ENCODE results near the gene POLR2L.

The POLR2L gene

GRCh38 chr11:837189-837989, 4.9 kb downstream of the POLR2L start:
- DNase-seq, result no peak

GRCh38 chr11:836700-837099, 5.6 kb downstream of the POLR2L start:
- DNase-seq, result no peak

- DNase-seq, result no peak
Observed at GRCh38 chr11:836274-836673, 6.1 kb downstream of the POLR2L start.

- DNase-seq, result no peak
Observed at GRCh38 chr11:834371-835316, 7.7 kb downstream of the POLR2L start.

- DNase-seq, result no peak
Observed at GRCh38 chr11:833849-834311, 8.4 kb downstream of the POLR2L start.

GRCh38 chr11:833114-833791, 9.1 kb downstream of the POLR2L start:
- no peak for DNase-seq

GRCh38 chr11:832529-833113, 9.7 kb downstream of the POLR2L start, which contains the start of gene CD151:
Gene CD151 (plus strand): TSS chr11:832952. CDS start chr11:836070, 3,118 bp downstream.
- no peak for DNase-seq

GRCh38 chr11:831961-832528, 10.3 kb downstream of the POLR2L start:
- no peak for DNase-seq

- no peak for DNase-seq
Observed at GRCh38 chr11:831118-831864, 11.0 kb downstream of the POLR2L start.

- DNase-seq, result peak; percentile 34
Observed at GRCh38 chr11:830295-831117, 11.8 kb downstream of the POLR2L start.

GRCh38 chr11:829847-830294, 12.5 kb downstream of the POLR2L start:
- no peak for DNase-seq

GRCh38 chr11:829176-829846, 13.0 kb downstream of the POLR2L start:
- DNase-seq, result no peak

- DNase-seq, result no peak
Observed at GRCh38 chr11:828506-829175, 13.7 kb downstream of the POLR2L start.

- no peak for DNase-seq
Observed at GRCh38 chr11:827897-828192, 14.5 kb downstream of the POLR2L start, which contains the start of gene CRACR2B. Gene CRACR2B (plus strand): TSS chr11:827919. CDS start chr11:828608, 689 bp downstream.

- no peak for DNase-seq
Observed at GRCh38 chr11:827146-827896, 15.0 kb downstream of the POLR2L start.

GRCh38 chr11:826836-827145, 15.5 kb downstream of the POLR2L start:
- DNase-seq, result no peak

GRCh38 chr11:826227-826621, 16.1 kb downstream of the POLR2L start:
- DNase-seq, result no peak

- DNase-seq, result no peak
Observed at GRCh38 chr11:825366-826226, 16.7 kb downstream of the POLR2L start.
